Left renal cortex interstitium (tissue), 4 donors: ENCODE measurements around the gene VAV1. TPM values are rescaled to one million over a fixed set of nuclear protein-coding genes. Genes with fewer than 3 reads are reported as not detected.

Source experiments
- DNase-seq, 4 donors: peaks; one replicate each; pipeline ENCODE4 v3.0.0-alpha.2; 2013; ENCODE audit warnings: low read depth in 4 of 4, low spot score in 2 of 4, missing footprints in 1 of 4
- polyA plus RNA-seq, 4 donors: library from polyadenylated mRNA; unstranded; fragments of 120-200 nt; gene quantifications; one replicate each; pipeline ENCODE4 v1.2.1, GENCODE V29; 2013; ENCODE audit not compliant: insufficient read length in 4 of 4

VAV1 gene
- polyA plus RNA-seq, 4 donors: 1.3 to 2.3 (median 1.4) TPM

DNA sequence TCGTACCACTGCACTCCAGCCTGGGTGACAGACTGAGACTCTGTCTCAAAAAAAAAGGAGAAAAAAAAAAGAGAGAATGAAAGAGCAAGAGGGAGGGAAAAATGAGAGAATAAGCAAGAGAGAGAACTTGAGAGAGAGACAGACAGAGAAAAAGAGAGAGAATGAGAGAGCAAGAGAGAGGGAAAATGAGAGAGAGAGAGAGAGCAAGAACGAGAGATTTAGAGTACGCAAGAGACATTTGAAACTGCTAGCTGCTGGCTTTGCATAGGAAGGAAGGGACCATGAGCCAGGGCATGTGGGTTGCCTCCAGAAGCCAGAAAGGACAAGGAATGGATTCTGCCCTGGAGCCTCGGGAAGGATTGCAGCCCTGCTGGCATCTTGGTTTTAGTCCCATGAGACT lies 105.3 kb downstream of the VAV1 start:
- no peak for DNase-seq

DNA sequence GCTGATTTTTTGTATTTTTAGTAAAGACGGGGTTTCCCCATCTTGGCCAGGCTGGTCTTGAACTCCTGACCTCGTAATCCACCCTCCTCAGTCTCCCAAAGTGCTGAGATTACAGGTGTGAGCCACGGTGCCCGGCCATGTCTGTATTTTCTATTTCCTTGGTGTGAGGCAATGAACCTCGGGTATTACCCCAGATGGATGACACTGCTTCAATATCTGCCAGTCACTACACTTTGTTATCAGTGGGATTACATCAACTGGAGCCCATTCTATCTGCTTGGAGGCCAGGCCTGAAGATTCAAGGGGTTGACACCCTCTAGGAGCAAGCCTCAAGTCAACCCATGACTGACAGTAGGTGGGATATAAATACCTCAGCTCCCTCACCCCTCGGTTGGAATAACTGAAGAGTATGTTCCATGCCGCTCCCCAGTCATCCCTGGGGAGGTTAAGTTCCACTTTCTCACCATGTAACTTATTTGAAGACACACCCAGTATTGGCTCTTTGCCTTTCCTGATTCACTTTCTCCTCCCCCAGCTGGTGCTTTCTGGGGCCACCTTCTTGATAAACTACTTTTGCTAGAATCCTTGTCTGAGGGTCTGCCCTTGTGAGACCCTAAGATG lies 113.9 kb downstream of the VAV1 start:
- DNase-seq: no peak

DNA sequence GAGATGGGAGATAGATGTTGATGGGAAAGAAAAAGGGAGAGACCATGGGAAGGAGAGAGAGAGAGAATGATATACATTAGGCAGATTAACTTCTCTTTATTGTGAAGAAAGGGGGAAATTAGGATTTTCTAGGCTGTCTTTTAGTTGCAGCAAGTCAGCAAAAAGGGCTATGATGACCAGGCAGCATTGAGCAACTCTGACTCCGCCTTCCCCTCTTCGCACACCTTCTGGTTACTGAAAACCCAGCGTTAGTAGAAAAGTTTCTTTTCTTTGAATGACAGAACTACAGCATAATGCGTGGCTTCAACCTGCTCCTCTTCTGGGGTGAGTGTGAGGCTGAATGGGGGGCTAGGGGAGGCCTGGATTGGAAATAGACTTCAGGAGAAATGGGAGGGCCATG lies 114.8 kb downstream of the VAV1 start, which contains the start of gene ADGRE1:
ADGRE1 (plus strand) TSS at position 264 of the 400 bp plus-strand sequence; CDS start at position 294, 30 bp downstream.
- no peak for DNase-seq

DNA sequence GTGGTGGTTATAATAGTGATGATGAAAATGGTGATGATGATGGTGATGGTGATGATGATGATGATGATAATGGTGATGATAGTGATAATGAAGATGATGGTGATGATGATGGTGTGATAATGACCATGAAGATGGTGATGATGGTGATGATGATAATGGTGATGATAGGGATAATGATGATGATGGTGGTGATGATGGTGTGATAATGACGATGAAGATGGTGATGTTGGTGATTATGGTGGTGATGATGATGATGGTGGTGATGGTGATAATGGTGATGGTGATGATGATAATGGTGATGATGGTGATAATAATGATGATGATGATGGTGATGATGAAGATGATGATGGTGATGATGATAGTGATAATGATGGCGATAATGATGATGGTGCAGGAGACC lies 116.5 kb downstream of the VAV1 start:
- no peak for DNase-seq

DNA sequence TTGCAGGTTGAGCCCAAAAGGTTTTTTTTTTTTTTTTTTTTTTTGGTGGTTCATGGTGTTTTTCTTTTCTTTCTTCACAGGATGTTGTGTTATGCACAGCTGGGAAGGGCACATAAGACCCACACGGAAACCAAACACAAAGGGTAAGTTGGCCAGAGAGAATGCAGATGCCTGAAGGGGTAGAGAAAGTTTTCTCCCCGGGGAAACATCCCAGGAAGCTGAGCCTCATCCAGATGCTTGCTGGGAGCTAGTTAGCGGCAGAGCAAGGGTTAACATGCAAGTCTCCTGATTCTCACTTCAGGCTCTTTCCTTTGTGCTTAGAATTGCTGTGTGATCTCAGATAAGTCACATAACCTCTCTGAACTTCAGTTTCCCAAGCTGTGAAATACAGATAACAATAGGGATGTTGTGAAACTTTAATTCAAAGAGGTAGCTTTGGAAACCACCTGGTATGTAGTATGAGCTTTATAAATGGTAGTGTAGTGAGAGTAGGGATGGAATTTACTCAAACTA lies 117.9 kb downstream of the VAV1 start:
- no peak for DNase-seq

DNA sequence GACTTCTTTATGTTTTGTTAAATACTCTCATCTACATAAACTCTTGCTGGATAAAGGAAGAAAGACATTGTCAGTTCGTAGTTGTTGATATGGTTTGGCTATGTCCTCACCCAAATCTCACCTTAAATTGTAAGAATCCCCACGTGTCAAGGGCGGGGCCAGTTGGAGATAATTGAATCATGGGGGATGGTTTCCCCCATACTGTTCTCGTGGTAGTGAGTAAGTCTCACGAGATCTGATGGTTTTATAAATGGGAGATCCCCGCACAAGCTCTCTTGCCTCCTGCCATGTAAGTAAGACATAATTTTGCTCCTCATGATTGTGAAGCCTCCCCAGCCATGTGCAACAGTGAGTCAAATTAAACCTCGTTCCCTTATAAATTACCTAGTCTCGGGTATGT lies 118.4 kb downstream of the VAV1 start:
- no peak for DNase-seq

DNA sequence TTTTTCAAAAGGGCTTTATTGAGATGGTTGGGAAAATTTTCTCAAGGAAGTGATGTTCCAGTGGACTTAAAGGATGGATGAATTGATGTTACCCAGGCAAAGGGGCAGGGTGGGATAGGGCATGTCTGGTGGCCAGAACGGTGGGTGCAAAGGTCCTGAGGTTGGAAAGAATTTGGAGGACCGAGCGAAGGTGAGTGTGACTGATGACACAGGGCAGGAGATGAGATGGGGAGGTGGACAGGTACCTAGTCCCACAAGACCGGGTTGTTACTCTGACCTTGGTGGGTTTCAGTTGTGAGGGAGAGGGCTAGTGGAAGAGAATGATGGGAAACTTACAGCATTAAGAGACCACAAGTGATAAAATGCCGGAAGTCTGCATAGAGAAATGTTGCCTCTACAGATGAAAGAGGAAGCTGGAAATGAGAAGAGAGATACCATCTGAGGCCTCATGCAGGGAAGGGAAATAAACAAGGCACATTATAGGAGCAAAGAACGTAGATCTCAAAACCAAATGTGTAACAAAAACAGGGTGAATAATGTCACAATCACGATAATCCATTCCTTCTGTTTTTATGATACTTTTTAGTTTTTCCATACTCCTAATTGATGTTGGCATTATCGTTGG lies 119.4 kb downstream of the VAV1 start:
- DNase-seq: no peak

DNA sequence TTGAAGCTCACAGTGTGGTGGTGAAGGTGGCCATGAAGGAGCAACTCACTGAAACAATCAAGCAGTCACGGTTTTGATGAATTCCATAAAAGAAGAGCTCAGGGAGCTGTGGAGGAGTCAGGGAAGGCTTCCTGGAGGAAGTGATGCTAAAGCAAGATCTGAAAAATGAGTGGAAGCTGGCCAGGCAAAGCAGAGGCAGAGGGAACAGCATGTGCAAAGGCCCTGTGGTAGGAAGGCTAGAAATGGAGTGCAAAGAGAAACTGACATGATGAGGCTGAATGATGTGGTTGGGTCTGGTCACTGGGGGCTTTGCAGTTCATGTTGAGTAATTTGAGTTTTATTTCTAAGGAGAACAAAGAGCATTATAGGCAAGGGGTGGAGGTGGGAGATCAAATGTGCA lies 121.8 kb downstream of the VAV1 start:
- no peak for DNase-seq

DNA sequence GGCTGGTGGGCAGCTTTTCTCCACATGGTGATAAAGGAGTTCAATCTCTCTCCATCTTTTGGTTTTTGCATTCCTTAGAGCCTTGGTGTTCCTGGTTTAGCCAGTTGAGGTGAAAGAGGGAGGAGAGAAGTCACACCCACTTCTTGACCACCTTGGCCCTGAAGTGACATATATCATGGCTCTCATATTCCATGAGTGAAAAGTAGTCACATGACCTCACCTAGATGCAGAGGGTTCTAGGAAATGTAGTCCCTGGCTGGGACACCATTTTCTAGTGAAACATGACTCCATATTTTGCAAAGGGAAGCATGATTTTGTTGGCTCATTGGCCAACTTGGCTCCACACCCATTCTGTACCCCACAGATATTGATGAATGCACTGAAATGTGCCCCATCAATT lies 130.9 kb downstream of the VAV1 start:
- no peak for DNase-seq

DNA sequence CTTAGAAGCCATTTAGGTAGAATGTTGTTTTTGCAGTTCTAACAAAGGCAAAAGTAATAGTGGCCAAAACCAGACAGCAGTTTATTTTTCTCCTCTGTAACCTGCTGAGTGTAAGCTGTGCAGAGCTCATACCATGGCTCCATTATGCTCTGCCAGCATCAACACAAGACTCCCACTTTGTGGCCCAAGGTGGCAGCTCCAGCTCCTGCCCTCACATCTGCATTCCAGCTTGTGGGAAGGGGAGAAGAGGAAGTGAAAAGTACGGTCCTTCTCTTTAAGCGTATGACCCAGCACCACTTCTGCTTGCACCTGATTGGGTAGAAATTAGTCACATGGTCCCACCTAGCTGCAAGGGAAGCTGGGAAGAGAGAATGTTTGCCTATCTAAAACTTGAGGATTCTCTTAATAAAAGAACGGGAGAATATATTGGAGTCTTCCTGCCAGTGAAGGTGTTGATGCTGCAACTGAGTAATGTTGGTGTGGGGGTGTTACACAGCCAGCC lies 134.1 kb downstream of the VAV1 start:
- DNase-seq: no peak

Other genes starting within 250 kb of the VAV1 start
- under 1 TPM; 0.16 to 0.51 (median 0.28) TPM for gene TNFSF9, start 241.7 kb upstream of the VAV1 start, polyA plus RNA-seq
- gene CD70, start 181.6 kb upstream of the VAV1 start, polyA plus RNA-seq: not detected
- gene TNFSF14, start 102.5 kb upstream of the VAV1 start, polyA plus RNA-seq: under 1 TPM; 0.04 to 0.13 (median 0.10) TPM
- 10 to 100 TPM; 13.6 to 30.7 (median 22.1) TPM for gene C3, start 52.1 kb upstream of the VAV1 start, polyA plus RNA-seq
- gene GPR108, start 35.1 kb upstream of the VAV1 start, polyA plus RNA-seq: 10 to 100 TPM; 57.8 to 70.1 (median 64.6) TPM
- gene TRIP10, start 33.0 kb upstream of the VAV1 start, polyA plus RNA-seq: 10 to 100 TPM; 50.6 to 68.7 (median 58.7) TPM
- gene SH2D3A, start 5.3 kb upstream of the VAV1 start, polyA plus RNA-seq: 10 to 100 TPM in 1 of 4 donors, 1 to 10 TPM in 3; 5.6 to 11.5 (median 9.2) TPM
- gene ADGRE1, start 114.9 kb downstream of the VAV1 start, polyA plus RNA-seq: under 1 TPM; 0.08 to 0.16 (median 0.12) TPM
- not detected for gene MBD3L2B, start 248.7 kb downstream of the VAV1 start, polyA plus RNA-seq